Keratinocyte (primary cell): Measurements from ENCODE around the gene TIAM1. TPM values are rescaled to one million over a fixed set of nuclear protein-coding genes. Genes with fewer than 3 reads are reported as not detected.

Experiments
- DNase-seq: peaks from one replicate; pipeline ENCODE4 v3.0.0-alpha.2; 2011; ENCODE audit warnings: low read depth, missing footprints, low spot score
- FAIRE-seq: peaks from 2 replicates; lab custom pipeline; 2011; peaks lifted over from hg19 to GRCh38; lab: Jason Lieb, UNC
- H2AFZ ChIP-seq: 2 replicates; pipeline ENCODE4 v1.6.0; 2012; ENCODE audit warnings: low read length, control low read depth, inconsistent platforms; ENCODE audit not compliant: control insufficient read depth
- H3K27ac ChIP-seq: 2 replicates; pipeline ENCODE4 v1.5.1; 2011; ENCODE audit warnings: low read length; ENCODE audit not compliant: control insufficient read depth, insufficient read depth
- H3K27me3 ChIP-seq: 3 replicates; pipeline ENCODE4 v1.6.0; 2011; ENCODE audit warnings: low read length; ENCODE audit not compliant: control insufficient read depth, insufficient read depth; ENCODE audit errors: extremely low read depth
- H3K36me3 ChIP-seq, 2 experiments: 2 replicates in 1 of 2; 3 replicates in 1 of 2; pipeline ENCODE4 v1.5.1; 2011; ENCODE audit warnings: low read length in 2 of 2, mild to moderate bottlenecking in 1 of 2; ENCODE audit not compliant: control insufficient read depth in 2 of 2, insufficient read depth in 2 of 2; ENCODE audit errors: extremely low read depth in 1 of 2
- H3K4me1 ChIP-seq: 3 replicates; pipeline ENCODE4 v1.5.1; 2011; ENCODE audit warnings: low read length; ENCODE audit not compliant: control insufficient read depth, insufficient read depth; ENCODE audit errors: extremely low read depth
- H3K4me2 ChIP-seq: 3 replicates; pipeline ENCODE4 v1.6.0; 2011; ENCODE audit warnings: low read depth, low read length; ENCODE audit not compliant: control insufficient read depth, insufficient read depth; ENCODE audit errors: extremely low read depth
- H3K4me3 ChIP-seq, 3 experiments: fragments of 200-600 bp in 1 of 3; sonication (generic) in 1 of 3; 2 replicates in 2 of 3; 3 replicates in 1 of 3; pipeline ENCODE4 v1.5.1; 2011 to 2016; ENCODE audit warnings: low read length in 3 of 3, mild to moderate bottlenecking in 3 of 3, control low read depth in 2 of 3, inconsistent platforms in 1 of 3, low read depth in 1 of 3, mixed read lengths in 1 of 3, mixed run types in 1 of 3, moderate library complexity in 1 of 3; ENCODE audit not compliant: control insufficient read depth in 2 of 3, insufficient read depth in 2 of 3; ENCODE audit errors: extremely low read depth in 1 of 3
- H3K79me2 ChIP-seq: 2 replicates; pipeline ENCODE4 v1.6.0; 2012; ENCODE audit warnings: low read length; ENCODE audit not compliant: control insufficient read depth, insufficient read depth
- H3K9ac ChIP-seq: 3 replicates; pipeline ENCODE4 v1.6.0; 2011; ENCODE audit warnings: low read length; ENCODE audit not compliant: control insufficient read depth, insufficient read depth; ENCODE audit errors: extremely low read depth
- H3K9me1 ChIP-seq: 3 replicates; pipeline ENCODE4 v1.6.0; 2011; ENCODE audit warnings: low read length; ENCODE audit not compliant: control insufficient read depth, insufficient read depth; ENCODE audit errors: extremely low read depth
- H3K9me3 ChIP-seq: 2 replicates; pipeline ENCODE4 v1.5.1; 2012; ENCODE audit warnings: low read depth, low read length; ENCODE audit not compliant: control insufficient read depth
- H4K20me1 ChIP-seq: 3 replicates; pipeline ENCODE4 v1.6.0; 2011; ENCODE audit warnings: low read length; ENCODE audit not compliant: control insufficient read depth, insufficient read depth; ENCODE audit errors: extremely low read depth
- CTCF ChIP-seq, 3 experiments: IDR thresholded peaks in 1 of 3; conservative IDR thresholded peaks in 1 of 3; optimal IDR thresholded peaks in 1 of 3; 2 replicates in 2 of 3; 3 replicates in 1 of 3; pipeline versions ENCODE3 to v1.5.1; 2011; ENCODE audit warnings: low read length in 3 of 3, mild to moderate bottlenecking in 3 of 3, moderate library complexity in 2 of 3, control low read depth in 1 of 3, inconsistent platforms in 1 of 3; ENCODE audit not compliant: insufficient read depth in 2 of 3; ENCODE audit errors: extremely low read depth in 1 of 3
- EZH2 ChIP-seq: IDR thresholded peaks from one replicate; pipeline ENCODE4 v1.6.1; 2012; ENCODE audit warnings: inconsistent platforms, mild to moderate bottlenecking, low read length, moderate library complexity
- dilution Hi-C: fragments of 300-500 bp; cut with MboI; formaldehyde crosslinking; loops from one replicate; pipeline ENCODE4 v1.7.0; 2020; ENCODE audit warnings: low sequenced_read_pairs; ENCODE audit not compliant: extremely low pct_ligation_motif_present
- polyA plus RNA-seq, 5 experiments: library from polyadenylated mRNA; depleted of rRNA in 3 of 5; stranded (reverse) in 3 of 5; stranded (forward) in 1 of 5; unstranded in 1 of 5; fragments of >200 nt; gene quantifications; 1 replicate in 1 of 5; 2 replicates in 3 of 5; 3 replicates in 1 of 5; pipeline versions ENCODE4 v1.2.1 to v1.2.3, GENCODE V29; 2011 to 2012; ENCODE audit warnings: missing spikeins in 2 of 5, low read depth in 1 of 5, low replicate concordance in 1 of 5

TIAM1 gene
- polyA plus RNA-seq, 1 donor (not counting 4 experiments of a cell fraction or from before 2014, with no cell fraction given): 8.3 TPM

- no peak for TF ChIP-seq EZH2
- TF ChIP-seq CTCF (optimal IDR thresholded peaks at IDR 0.05 in 1 of 3, IDR thresholded peaks at IDR 0.05 in 1 of 3, conservative IDR thresholded peaks at IDR 0.05 in 1 of 3; ENCODE audit: extremely low read depth in 1 of 3, insufficient read depth in 2 of 3, low read length in 3 of 3): no peak
- Histone ChIP-seq H3K9me3 (no peaks in the 10 kb centered on the region), H3K27ac (no peak overlapping the region), H3K4me3 (no peak overlapping the region), H3K9me1 (no peaks in the 10 kb centered on the region), H3K9ac (no peak overlapping the region), H3K36me3 (no peaks in the 10 kb centered on the region), H3K79me2 (no peaks in the 10 kb centered on the region), H4K20me1 (no peaks in the 10 kb centered on the region), H3K4me1 (no peaks in the 10 kb centered on the region), H3K4me2 (no peak overlapping the region), H2AFZ (no peak overlapping the region), H3K27me3 (no peaks in the 10 kb centered on the region)
- FAIRE-seq: no peak
- no peak for DNase-seq
- dilution Hi-C loops: no loop called here
These were observed 161.6 kb downstream of the TIAM1 start for GRCh38 chr21:31182231-31183140.

DNA sequence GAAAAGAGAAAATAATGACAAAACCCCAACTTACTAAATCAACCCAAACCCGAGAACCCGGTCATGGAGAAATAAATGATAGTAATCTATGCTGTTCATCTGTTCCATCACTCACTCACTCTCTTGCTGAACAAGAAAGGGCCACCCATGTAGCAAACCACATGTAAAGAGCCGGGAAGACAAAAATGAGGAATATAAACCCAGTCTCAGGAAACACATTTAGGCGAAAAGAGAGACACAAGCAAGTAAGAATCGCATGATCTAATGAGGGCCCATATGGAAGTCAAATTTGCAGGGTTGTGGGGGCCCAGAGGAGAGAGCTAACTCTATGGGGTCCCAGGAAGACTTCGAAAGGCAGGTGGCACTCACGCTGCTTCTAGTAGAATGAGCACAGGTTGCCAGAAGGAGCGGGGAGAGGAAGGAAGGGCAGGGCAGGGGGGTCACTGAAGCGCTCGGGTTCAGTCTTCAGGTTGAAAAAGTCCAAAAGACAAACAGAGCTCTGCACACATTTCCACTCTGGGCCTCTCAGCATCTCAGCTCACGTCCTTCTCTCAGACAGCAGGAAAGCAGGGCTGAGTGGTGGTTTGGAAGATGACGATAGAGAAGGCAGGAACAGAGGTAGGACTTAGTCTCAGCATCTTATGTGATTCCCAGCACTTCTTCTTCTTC is 162.8 kb downstream of the TIAM1 start:
- DNase-seq: no peak
- Histone ChIP-seq H3K27me3 (no peaks in the 10 kb centered on the region), H3K9ac (no peak overlapping the region), H3K4me1 (no peaks in the 10 kb centered on the region), H2AFZ (no peak overlapping the region), H3K27ac (no peak overlapping the region), H3K4me3 (no peak overlapping the region), H3K36me3 (no peaks in the 10 kb centered on the region), H3K4me2 (no peak overlapping the region), H3K9me1 (no peaks in the 10 kb centered on the region), H3K79me2 (no peaks in the 10 kb centered on the region), H3K9me3 (no peaks in the 10 kb centered on the region), H4K20me1 (no peaks in the 10 kb centered on the region)
- no peak for FAIRE-seq
- dilution Hi-C loops: no loop called here
- TF ChIP-seq CTCF (optimal IDR thresholded peaks at IDR 0.05 in 1 of 3, IDR thresholded peaks at IDR 0.05 in 1 of 3, conservative IDR thresholded peaks at IDR 0.05 in 1 of 3; ENCODE audit: extremely low read depth in 1 of 3, insufficient read depth in 2 of 3, low read length in 3 of 3) (no peak), EZH2 (no peak)
